ENCODE measurements around the gene HS2ST1. TPM values are rescaled to one million over a fixed set of nuclear protein-coding genes. Genes with fewer than 3 reads are reported as not detected.

HS2ST1 gene
- total RNA-seq, 2 donors from 2014 or later: 6.3 to 12.2 TPM

- no peaks in the 10 kb centered on the region for H3K36me3 ChIP-seq (replicated peaks in 1 of 2; ENCODE audit: insufficient read depth in 1 of 2, low read depth in 2 of 2)
- intact Hi-C loops (cut with DNase I): no loop called here
- H3K9me3 ChIP-seq: no peaks in the 10 kb centered on the region
- no peak overlapping the region for H3K4me3 ChIP-seq
- TF ChIP-seq CTCF (IDR thresholded peaks at IDR 0.05) (no peak), POLR2A (IDR thresholded peaks at IDR 0.05) (no peak)
- no peak overlapping the region for H3K27ac ChIP-seq
- peaks cover 18% of the 10 kb centered on the region for H3K4me1 ChIP-seq
- ATAC-seq (no peak), DNase-seq (no peak)
- no peaks in the 10 kb centered on the region for H3K27me3 ChIP-seq
- 91 to 94% methylated on average over 3 of the region's 3 CpGs for WGBS, 2 donors
Observed at GRCh38 chr1:86933051-86933450, 18.6 kb downstream of the HS2ST1 start.

DNA sequence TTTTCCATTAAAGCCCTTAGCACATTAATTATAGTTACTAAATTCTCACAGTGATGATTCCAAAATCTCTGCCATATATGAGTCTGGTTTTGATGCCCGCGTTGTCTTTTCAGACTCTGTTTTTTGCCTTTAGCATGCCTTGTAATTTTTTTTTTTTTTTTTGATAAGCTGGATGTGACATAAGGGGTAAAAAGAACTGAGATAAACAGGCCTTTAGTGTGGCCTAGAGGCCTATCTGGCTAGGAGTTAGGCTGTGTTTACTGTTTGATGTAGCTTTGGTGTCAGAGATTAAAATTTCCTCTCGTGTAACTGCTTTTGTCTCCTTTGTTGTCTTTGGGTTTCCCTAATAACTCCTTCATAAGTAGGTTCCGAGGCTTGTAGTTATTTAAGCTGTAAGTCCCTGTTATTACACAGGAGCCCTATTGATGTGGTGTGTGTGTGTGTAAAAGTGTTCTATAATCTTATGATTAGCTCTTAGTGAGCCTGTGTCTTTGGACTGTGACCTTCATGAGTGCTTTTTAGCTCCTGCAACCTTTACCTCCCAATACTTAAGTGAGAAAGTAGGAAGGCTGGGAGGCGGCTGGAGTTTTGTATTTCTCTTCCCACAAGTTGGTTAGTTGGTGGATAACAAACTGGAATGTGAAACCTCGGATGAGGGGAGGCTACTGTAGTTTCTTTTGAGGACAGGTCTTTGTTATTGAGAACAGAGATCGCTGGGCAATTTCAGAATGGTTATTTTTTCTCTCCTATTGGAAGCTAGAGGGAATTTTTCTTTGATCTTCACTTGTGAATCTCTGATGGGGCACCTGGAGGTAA, 19.3 kb downstream of the HS2ST1 start:
- 48 to 56% methylated on average over 7 of the region's 7 CpGs for WGBS, 2 donors
- Histone ChIP-seq H3K4me1 (peaks cover 18% of the 10 kb centered on the region), H3K27ac (no peak overlapping the region), H3K36me3 (replicated peaks in 1 of 2; ENCODE audit: insufficient read depth in 1 of 2, low read depth in 2 of 2) (no peaks in the 10 kb centered on the region), H3K9me3 (no peaks in the 10 kb centered on the region), H3K4me3 (no peak overlapping the region), H3K27me3 (no peaks in the 10 kb centered on the region)
- DNase-seq (no peak), ATAC-seq (no peak)
- intact Hi-C loops (cut with DNase I): no loop called here
- no peak for TF ChIP-seq POLR2A (IDR thresholded peaks at IDR 0.05)
- no peak for TF ChIP-seq CTCF (IDR thresholded peaks at IDR 0.05)

DNA sequence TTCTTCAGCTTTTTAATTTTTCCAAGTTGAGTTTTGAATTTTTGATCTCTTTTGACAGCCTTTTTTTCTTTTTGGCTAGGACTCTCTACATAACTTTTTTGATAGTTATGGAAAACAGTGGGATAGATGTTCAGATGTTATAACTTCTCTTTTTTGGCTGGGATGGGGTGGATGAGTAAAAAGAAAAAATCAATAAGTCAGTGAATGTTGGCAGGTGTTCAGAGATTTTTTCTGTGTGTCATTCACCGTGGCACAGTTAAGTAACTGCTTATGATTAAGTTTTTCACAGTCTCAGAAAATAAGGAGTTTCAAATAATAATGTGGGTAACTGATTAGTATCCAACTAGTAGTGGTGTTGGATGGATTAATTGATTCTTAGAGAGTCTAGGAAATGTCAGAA, 24.0 kb downstream of the HS2ST1 start:
- Histone ChIP-seq H3K27ac (no peak overlapping the region), H3K36me3 (replicated peaks in 1 of 2; ENCODE audit: insufficient read depth in 1 of 2, low read depth in 2 of 2) (no peaks in the 10 kb centered on the region), H3K9me3 (no peaks in the 10 kb centered on the region), H3K4me3 (no peak overlapping the region), H3K27me3 (no peaks in the 10 kb centered on the region), H3K4me1 (peaks cover 14% of the 10 kb centered on the region)
- no peak for ATAC-seq
- no peak for TF ChIP-seq POLR2A (IDR thresholded peaks at IDR 0.05)
- no peak for TF ChIP-seq CTCF (IDR thresholded peaks at IDR 0.05)
- no peak for DNase-seq
- intact Hi-C loops (cut with DNase I): no loop called here
- 16 to 18% methylated on average over 1 of the region's 1 CpG for WGBS, 2 donors

DNA sequence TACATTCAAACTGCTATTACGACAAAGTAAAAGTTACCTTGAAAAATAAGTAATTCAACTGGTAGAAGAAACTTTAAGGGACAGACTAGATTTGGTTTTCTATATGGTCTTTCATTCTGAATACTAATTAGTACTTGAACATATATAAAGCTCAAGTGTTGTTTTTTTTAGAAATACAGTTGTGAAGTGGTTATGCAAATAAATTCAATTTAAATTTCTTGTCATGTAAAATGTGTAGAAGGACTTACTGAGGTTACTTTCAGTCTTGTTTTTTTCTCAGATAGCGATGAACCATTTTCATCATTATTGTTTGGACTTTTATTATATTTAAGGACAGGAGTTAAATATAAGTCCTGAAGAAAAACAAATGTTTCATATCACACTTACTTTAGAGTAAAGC, 24.4 kb downstream of the HS2ST1 start:
- DNase-seq (no peak), ATAC-seq (no peak)
- Histone ChIP-seq H3K27ac (no peak overlapping the region), H3K9me3 (no peaks in the 10 kb centered on the region), H3K27me3 (no peaks in the 10 kb centered on the region), H3K4me1 (peaks cover 11% of the 10 kb centered on the region), H3K4me3 (no peak overlapping the region), H3K36me3 (replicated peaks in 1 of 2; ENCODE audit: insufficient read depth in 1 of 2, low read depth in 2 of 2) (no peaks in the 10 kb centered on the region)
- WGBS, 2 donors: 85 to 90% methylated on average over 2 of the region's 2 CpGs
- intact Hi-C loops (cut with DNase I): no loop called here
- no peak for TF ChIP-seq CTCF (IDR thresholded peaks at IDR 0.05)
- TF ChIP-seq POLR2A (IDR thresholded peaks at IDR 0.05): no peak

GRCh38 chr1:86939406-86939805, 25.0 kb downstream of the HS2ST1 start:
- TF ChIP-seq CTCF (IDR thresholded peaks at IDR 0.05) (no peak), POLR2A (IDR thresholded peaks at IDR 0.05) (no peak)
- Histone ChIP-seq H3K9me3 (no peaks in the 10 kb centered on the region), H3K36me3 (replicated peaks in 1 of 2; ENCODE audit: insufficient read depth in 1 of 2, low read depth in 2 of 2) (no peaks in the 10 kb centered on the region), H3K27ac (no peak overlapping the region), H3K27me3 (no peaks in the 10 kb centered on the region), H3K4me3 (no peak overlapping the region), H3K4me1 (peaks cover 11% of the 10 kb centered on the region)
- WGBS, 2 donors: 92 to 94% methylated on average over 3 of the region's 3 CpGs
- ATAC-seq: no peak
- intact Hi-C loops (cut with DNase I): no loop called here
- DNase-seq: no peak

Measured in body of pancreas (tissue), 4 donors.